Activated naive CD4-positive, alpha-beta T cell treated with anti-CD3 and anti-CD28 coated beads, Interleukin-2, amount 50 U/mL, for 16 hours (primary cell): ENCODE data around the gene PLA2G2F.

Source experiments
- DNase-seq: peaks from one replicate; pipeline ENCODE4 v3.0.0-alpha.2; 2020

The PLA2G2F gene

GRCh38 chr1:20174937-20175666, 36.0 kb downstream of the PLA2G2F start:
- no peak for DNase-seq

- DNase-seq, result no peak
Observed at GRCh38 chr1:20178634-20179370, 39.7 kb downstream of the PLA2G2F start.

DNA sequence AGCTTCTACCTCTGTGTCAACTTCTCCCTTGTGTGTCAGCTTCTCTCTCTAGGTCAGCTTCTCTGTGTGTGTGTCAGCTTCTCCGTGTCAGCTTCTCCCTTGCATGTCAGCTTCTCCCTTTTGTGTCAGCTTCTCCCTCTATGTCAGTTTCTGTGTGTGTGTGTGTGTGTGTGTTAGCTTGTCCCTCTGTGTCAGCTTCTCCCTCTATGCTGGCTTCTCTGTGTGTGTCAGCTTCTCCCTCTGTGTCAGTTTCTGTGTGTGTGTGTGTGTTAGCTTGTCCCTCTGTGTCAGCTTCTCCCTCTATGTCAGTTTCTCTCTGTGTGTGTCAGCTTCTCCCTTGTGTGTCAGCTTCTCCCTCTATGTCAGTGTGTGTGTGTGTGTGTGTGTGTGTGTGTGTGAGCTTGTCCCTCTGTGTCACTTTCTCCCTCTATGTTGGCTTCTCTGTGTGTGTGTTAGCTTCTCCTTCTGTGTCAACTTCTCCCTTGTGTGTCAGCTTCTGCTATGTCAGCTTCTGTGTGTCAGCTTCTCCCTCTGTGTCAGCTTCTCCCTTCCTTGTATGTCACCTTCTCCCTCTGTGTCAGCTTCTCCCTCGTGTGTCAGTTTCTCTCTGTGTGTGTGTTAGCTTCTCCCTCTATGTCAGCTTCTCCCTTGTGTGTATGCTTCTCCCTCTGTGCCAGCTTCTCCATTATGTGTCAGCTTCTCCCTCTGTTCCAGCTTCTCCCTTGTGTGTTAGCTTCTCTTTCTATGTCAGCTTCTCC, 40.4 kb downstream of the PLA2G2F start:
- DNase-seq, result no peak

- DNase-seq, result no peak
Observed at GRCh38 chr1:20180129-20180843, 41.2 kb downstream of the PLA2G2F start.

DNA sequence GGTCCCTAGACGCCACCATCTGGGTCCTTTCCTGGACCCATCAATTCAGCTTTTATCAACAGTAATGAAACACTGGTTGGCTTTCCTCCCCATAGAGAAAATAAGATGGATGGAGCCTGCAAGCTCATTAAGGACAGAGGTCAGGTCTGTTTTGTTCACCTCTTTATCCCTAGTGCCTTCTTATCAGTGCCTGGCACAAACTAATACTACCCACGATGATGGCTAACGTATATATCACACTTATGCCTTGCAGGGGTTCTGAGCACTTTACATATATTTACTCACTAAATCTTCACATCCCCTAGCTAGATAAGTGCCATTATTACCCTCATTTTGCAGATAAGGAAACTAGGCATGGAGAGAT, 41.7 kb downstream of the PLA2G2F start:
- DNase-seq, result no peak

DNA sequence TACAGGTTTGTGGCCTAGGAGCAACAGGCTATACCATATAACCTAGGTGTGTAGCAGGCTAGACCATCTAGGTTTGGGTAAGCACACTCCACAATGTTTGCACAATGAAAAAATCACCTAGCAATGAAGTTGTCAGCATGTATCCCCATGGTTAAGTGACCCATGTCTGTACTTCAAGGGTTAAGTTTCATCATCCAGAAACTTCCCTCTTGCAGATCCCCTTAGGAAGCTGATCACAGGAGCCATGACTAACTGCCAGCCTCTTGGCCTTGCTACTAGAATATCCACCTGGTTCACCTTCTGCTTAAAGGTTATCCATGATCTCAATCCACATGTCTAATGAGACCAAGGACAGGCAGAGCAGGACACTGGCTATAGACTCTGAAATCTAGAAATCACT, 43.3 kb downstream of the PLA2G2F start:
- DNase-seq, result no peak

DNA sequence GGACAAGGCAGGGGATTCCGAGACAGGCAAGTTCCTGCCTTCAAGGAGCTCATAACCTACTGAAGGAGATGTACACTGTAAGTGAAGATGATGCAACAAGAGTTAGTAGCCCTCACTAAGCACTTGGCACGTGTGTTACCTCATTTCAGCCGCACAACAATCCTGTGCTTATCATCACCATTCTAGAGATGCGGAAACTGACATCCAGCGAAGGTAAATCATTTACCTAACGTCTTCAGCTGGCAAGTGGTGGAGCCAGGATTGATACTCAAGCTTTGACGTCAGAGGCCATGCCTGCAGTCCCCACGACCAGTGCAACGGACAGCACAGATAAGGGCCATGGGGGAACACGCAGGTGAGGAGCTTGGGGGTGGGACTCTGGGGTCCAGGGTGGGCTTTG, 43.9 kb downstream of the PLA2G2F start:
- DNase-seq, result no peak

DNA sequence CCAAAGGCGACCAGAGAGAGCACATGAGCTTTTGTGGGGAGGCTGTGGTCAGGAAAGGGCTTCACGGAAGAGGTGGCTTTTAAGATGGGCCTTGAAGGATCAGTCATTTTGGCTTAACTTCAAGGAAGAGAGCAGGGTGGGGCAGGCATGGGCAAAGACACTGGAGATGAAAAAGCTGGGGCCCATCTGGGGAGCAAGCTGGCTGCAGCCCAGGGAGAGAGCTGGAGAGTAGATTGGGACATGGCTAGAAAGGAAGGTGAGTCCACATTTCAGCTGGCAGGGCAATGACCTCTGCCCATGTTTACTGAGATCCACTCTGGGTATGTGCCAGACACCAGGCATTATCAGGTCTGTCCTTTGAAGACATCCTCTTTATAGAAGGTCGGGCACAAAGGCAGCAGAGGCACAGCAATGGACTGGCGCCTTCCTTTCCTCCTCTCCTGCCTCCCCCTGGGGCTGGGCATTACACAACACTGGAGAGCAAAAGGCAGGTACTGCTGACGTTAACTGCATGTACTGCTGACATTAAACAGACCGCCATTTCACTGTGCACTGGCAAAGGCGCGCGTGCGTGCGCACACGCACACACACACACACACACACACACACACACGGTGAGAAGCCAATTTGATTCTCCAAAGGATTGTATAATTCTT, 44.6 kb downstream of the PLA2G2F start:
- DNase-seq, result no peak

GRCh38 chr1:20184481-20184900, 45.4 kb downstream of the PLA2G2F start:
- no peak for DNase-seq

DNA sequence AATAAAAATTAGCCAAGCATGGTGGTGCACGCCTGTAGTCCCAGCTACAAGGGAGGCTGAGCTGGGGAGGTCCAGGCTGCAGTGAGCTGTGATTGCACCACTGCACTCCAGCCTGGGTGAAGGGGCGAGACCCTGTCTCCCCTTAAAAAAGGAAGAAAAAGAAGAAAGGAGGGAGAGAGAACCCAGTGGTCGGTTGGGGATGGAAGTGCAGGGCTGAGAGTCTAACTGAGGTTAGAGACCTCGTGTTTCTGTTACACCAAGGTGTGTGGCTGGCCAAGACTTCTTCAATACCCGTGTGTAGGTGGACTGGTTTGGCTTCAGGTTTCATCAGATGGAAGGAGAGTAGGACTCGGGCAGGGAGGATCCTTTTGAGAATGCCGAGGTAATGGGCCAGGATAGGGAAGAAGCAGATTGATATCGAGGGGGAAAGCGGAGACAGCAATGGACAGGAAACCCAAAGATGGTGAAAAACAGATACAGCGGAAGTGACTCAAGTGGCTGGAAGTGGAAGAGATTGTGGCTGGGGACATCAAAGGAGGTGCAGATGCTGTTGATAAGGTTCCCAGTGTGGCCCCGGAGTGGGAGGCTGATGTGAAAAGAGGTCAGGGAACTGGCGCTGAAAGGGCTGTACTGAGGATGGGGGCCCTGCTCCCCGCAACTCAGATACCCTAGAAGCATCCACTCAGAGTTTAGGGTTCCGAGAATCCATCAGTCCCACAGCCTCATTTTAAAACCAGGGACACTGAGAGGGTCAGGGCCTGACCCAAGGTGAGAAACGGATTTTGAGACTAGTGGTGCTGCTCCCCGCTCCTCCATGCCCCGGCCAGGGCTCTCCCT, 46.1 kb downstream of the PLA2G2F start:
- peak; percentile 43 for DNase-seq

- DNase-seq, result peak; percentile 75
Observed at GRCh38 chr1:20185834-20186782, 47.0 kb downstream of the PLA2G2F start, which contains the start of the genes PLA2G2C and UBXN10. TSS of gene PLA2G2C (minus strand) at chr1:20186518. CDS start at chr1:20177363, 9,155 bp downstream. TSS of gene UBXN10 (plus strand) at chr1:20186096. CDS start at chr1:20190562, 4,466 bp downstream.

DNA sequence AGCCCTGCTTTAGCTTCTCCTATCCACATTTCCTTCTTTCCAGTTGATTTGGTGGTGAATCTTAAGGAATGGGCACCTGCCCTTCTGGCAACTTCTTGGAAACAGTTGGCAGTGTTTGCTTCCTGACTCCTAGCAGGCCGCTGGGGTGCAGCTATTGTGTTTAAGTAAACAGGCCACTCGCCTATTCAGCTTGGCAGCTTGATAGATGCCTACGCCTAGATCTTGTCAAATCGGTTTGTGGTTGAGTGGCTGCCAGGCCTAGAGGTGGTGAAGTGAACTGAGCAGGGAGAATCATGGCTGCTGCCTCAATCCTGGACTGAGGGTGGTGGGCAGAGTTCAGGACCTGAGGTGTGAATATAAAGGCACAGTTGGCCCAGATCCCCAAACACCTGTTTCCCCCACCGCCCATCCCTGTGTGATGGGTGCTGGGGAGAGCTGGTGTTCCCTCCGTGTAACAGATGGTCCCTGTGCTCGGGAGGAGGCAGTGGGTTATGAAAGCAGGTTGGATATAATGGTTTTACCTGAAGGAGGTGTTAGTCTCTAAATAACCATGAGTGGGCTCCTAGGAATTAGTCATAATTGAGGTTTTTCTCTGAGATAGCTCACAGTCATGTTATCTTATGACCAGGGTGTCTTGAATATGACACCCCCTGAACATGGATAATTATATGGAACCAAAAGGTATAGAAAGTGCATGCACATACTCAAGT, 48.1 kb downstream of the PLA2G2F start:
- DNase-seq, result peak; percentile 19

DNA sequence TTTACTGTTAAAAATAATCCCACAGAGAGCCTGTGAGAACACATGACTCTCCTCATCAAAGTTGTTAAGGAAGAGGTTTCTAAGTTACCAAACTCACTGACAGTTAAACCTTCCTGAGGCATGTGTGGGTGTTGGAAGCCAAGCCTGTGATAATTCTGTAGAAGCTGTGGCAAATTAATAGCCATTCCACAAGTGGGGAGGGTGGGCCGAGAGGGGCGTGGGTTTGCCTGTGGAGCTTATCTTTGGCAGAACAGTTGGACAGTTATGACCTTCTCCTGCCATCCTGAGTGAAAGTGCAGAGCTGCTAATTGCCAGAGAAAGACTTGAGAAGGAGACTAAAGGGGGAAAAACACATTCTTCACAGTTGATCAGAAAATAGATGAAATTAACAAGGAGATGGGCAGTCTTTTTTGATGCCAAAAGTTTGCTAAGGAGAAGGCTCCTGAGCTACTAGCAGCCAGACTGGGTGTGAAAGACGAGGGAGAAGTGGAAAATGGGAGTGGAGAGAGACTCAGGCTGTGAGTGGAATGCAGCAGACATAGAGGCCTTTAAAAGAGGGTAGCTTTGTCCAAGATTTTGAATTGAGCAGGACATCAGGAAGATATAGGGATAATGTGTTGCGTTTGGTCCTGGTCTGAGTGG, 48.8 kb downstream of the PLA2G2F start:
- DNase-seq, result no peak

- DNase-seq, result no peak
Observed at GRCh38 chr1:20188455-20188817, 49.3 kb downstream of the PLA2G2F start.

DNA sequence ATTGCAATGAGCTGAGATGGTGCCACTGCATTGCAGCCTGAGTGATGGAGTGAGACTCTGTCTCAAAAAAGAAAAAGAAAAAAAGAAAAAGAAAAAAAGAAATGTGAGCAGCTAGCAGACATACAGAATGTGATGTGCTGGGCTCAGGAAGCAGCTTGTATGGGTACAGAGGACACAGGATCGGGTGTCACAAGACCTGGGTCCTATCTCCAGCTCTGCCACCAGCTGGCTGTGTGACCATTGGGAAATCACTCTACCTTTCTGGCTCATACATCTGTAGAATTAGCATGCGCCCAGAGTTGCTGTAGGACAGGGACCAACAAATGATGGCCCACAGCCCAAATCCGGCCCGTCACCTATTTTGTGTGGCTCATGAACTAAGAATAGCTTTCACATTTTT, 50.5 kb downstream of the PLA2G2F start:
- DNase-seq, result no peak

GRCh38 chr1:20190256-20191160, 51.4 kb downstream of the PLA2G2F start:
- DNase-seq, result no peak

GRCh38 chr1:20191266-20191825, 52.2 kb downstream of the PLA2G2F start:
- DNase-seq, result no peak

DNA sequence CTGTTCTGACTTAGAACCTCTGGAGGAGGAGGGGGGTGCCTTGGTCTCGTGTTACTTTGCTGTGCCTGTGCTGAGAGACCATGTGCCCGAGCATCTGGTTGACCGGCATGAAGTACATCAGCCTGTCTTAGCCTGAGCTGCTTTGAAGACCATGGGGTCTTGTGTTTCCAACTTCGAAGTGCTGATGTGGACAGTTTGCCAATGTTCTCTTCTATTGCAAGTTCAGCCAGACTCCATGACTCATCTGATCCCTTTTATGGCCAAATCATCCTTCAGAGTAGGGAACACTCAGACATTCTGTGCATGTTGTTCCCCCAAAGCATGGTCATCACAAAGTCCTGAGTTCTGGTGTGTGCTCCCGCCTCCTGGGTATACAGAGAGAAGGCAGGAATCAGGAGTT, 53.2 kb downstream of the PLA2G2F start:
- DNase-seq, result no peak
